ENCODE results near the gene CCZ1. TPM values are rescaled to one million over a fixed set of nuclear protein-coding genes. Genes with fewer than 3 reads are reported as not detected.
"Not testable (repeated sequence)": the region's sequence is repeated elsewhere in the genome, so short reads cannot be mapped to it uniquely, and the experiment has no call there.

Gene CCZ1
- total RNA-seq, 2 experiments from 2014 or later = 76.2 to 80.4 TPM

DNA sequence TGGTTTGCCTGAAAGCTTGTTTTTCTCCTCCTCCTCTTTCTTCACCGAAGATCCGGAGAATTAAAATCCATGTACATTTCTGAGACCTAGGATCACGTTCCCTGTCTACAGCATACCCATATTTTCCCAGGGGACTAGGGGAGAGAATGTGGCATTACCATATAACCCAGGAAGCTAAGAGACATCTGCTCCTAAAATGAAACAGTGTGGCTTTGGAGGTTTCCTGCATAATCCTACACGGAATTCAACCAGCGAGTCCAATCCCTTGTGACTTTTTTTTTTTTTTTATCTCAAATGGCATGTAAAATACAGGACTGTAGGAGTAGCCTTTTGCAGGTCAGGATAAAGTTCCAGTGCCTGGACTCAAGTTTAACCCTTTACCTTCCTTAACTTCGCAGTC, 10.3 kb downstream of the CCZ1 start:
- CTCF ChIA-PET; H3K27me3 Mint-ChIP-seq; H3K4me3 ChIP-seq (ENCODE audit: low read length); intact Hi-C loops (cut with DNase I, micrococcal nuclease); H3K9me3 Mint-ChIP-seq; H3K27me3 ChIP-seq (ENCODE audit: control insufficient read depth in 1 of 2, insufficient read depth in 2 of 2, low read length in 2 of 2); H3K4me1 ChIP-seq (ENCODE audit: insufficient read depth, low read length); H3K4me1 Mint-ChIP-seq (ENCODE audit: low read depth); H3K27ac Mint-ChIP-seq; H3K27ac ChIP-seq (ENCODE audit: low read depth in 1 of 2, low read length in 2 of 2); DNase-seq; H3K9me3 ChIP-seq (ENCODE audit: control insufficient read depth in 1 of 2, insufficient read depth in 1 of 2, low read length in 2 of 2); H3K4me3 Mint-ChIP-seq; ATAC-seq (ENCODE audit: poor library complexity); POLR2A ChIA-PET: not testable (repeated sequence)
- H3K36me3 Mint-ChIP-seq (ENCODE audit: low read depth) = peaks cover 33% of the 10 kb centered on the region
- peaks cover 20% of the 10 kb centered on the region for H3K36me3 ChIP-seq (ENCODE audit: insufficient read depth, low read length)

DNA sequence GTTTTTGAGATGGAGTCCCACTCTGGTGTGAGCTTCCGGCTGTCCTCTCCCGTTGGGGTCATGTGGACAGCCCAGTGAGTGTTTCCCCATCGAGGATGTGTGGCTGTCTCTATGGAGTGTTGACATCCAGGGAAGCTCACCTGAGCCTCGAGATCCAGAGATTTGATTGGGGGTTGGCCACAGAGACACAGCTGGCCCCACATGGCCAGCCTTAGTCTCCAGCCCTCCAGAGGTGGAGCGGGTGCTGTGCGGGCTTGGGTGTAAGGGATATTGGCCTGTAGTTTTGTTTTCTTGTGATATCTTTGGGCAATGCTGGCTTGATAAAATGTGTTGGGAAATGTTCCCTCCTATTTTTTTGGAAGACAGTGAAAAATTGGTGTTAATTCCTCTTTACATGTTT, 18.0 kb downstream of the CCZ1 start:
- H3K36me3 Mint-ChIP-seq (ENCODE audit: low read depth); intact Hi-C loops (cut with DNase I, micrococcal nuclease); H3K36me3 ChIP-seq (ENCODE audit: insufficient read depth, low read length); H3K4me3 ChIP-seq (ENCODE audit: low read length); ATAC-seq (ENCODE audit: poor library complexity); H3K9me3 ChIP-seq (ENCODE audit: control insufficient read depth in 1 of 2, insufficient read depth in 1 of 2, low read length in 2 of 2); H3K4me1 ChIP-seq (ENCODE audit: insufficient read depth, low read length); H3K27ac Mint-ChIP-seq; CTCF ChIA-PET; H3K27ac ChIP-seq (ENCODE audit: low read depth in 1 of 2, low read length in 2 of 2); POLR2A ChIA-PET; DNase-seq; H3K4me1 Mint-ChIP-seq (ENCODE audit: low read depth); H3K4me3 Mint-ChIP-seq; H3K9me3 Mint-ChIP-seq; H3K27me3 ChIP-seq (ENCODE audit: control insufficient read depth in 1 of 2, insufficient read depth in 2 of 2, low read length in 2 of 2); H3K27me3 Mint-ChIP-seq: not testable (repeated sequence)

DNA sequence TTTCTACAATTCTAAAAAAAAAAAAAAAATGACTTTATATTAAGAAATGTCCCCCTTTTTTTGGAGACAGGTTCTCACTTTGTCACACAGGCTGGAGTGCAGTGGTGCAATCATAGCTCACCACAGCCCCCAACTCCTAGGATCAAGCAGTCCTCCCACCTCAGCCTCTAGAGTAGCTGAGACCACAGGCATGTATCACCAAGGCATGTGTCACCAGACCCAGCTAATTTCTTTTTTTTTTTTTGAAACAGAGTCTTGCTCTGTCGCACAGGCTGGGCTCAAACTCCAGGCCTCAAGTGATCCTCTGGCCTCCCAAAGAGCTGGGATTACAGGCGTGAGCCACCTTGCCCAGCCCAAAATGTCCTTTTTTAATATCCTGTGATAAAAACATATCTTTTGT, 25.6 kb downstream of the CCZ1 start:
- H3K4me3 ChIP-seq (ENCODE audit: low read length); H3K9me3 Mint-ChIP-seq; H3K4me1 Mint-ChIP-seq (ENCODE audit: low read depth); H3K27me3 ChIP-seq (ENCODE audit: control insufficient read depth in 1 of 2, insufficient read depth in 2 of 2, low read length in 2 of 2); H3K36me3 Mint-ChIP-seq (ENCODE audit: low read depth); ATAC-seq (ENCODE audit: poor library complexity); POLR2A ChIA-PET; H3K27ac ChIP-seq (ENCODE audit: low read depth in 1 of 2, low read length in 2 of 2); CTCF ChIA-PET; H3K27ac Mint-ChIP-seq; H3K9me3 ChIP-seq (ENCODE audit: control insufficient read depth in 1 of 2, insufficient read depth in 1 of 2, low read length in 2 of 2); DNase-seq; intact Hi-C loops (cut with DNase I, micrococcal nuclease); H3K4me1 ChIP-seq (ENCODE audit: insufficient read depth, low read length); H3K36me3 ChIP-seq (ENCODE audit: insufficient read depth, low read length); H3K4me3 Mint-ChIP-seq; H3K27me3 Mint-ChIP-seq: not testable (repeated sequence)

DNA sequence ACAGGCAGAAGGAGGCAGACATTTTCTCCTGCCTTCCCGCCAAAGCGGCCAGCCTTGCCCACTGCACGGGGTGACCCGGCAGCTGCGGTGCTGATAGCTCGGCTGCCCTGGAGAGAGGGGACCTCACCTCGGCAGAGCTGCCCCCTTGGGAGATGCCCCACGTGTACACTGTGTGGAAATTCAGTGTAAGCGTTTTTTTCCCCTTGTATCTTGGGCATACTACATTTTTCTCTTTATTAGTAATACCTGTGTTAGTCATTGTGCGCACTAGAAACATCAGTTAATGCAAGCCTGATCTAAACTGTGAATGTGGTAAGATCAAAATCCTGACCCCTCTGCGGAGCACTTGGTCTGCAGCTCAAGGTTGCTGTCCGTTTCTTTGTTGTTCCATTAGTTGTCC, 26.1 kb downstream of the CCZ1 start:
- H3K4me1 Mint-ChIP-seq (ENCODE audit: low read depth); H3K27ac ChIP-seq (ENCODE audit: low read depth in 1 of 2, low read length in 2 of 2); H3K27ac Mint-ChIP-seq; H3K36me3 ChIP-seq (ENCODE audit: insufficient read depth, low read length); intact Hi-C loops (cut with DNase I, micrococcal nuclease); H3K27me3 ChIP-seq (ENCODE audit: control insufficient read depth in 1 of 2, insufficient read depth in 2 of 2, low read length in 2 of 2); H3K9me3 Mint-ChIP-seq; H3K9me3 ChIP-seq (ENCODE audit: control insufficient read depth in 1 of 2, insufficient read depth in 1 of 2, low read length in 2 of 2); CTCF ChIA-PET; DNase-seq; H3K36me3 Mint-ChIP-seq (ENCODE audit: low read depth); H3K4me3 Mint-ChIP-seq; ATAC-seq (ENCODE audit: poor library complexity); H3K4me3 ChIP-seq (ENCODE audit: low read length); H3K27me3 Mint-ChIP-seq; POLR2A ChIA-PET; H3K4me1 ChIP-seq (ENCODE audit: insufficient read depth, low read length): not testable (repeated sequence)

DNA sequence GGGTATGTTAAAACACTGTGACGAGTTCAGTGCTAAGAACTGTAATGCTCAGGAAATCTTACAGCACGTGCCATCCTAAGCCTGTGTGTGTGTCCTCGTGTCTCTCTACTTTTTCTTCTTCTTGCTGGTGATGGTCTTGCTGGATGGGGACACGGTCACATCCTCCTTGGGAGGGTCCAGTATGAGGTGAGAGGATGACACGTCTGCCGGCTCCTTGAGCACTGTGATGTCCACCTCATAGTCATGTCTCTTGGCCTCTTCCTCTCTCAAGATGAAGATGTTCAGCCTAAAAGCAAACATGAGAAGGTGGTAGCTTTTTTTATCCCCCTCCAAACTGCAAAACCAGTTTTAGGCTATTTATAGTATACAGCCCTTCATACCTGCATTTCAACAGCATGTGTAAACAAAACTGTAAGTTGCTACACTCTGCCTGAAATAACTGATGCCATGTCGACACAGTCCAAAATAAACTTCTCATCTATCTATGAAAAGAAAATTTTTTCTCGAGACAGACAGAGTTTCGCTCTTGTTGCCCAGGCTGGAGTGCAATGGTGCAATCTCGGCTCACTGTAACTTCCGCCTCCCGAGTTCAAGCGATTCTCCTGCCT, 27.8 kb downstream of the CCZ1 start:
- H3K4me3 Mint-ChIP-seq; H3K4me1 ChIP-seq (ENCODE audit: insufficient read depth, low read length); H3K9me3 ChIP-seq (ENCODE audit: control insufficient read depth in 1 of 2, insufficient read depth in 1 of 2, low read length in 2 of 2); H3K27ac Mint-ChIP-seq; H3K4me1 Mint-ChIP-seq (ENCODE audit: low read depth); POLR2A ChIA-PET; H3K27me3 ChIP-seq (ENCODE audit: control insufficient read depth in 1 of 2, insufficient read depth in 2 of 2, low read length in 2 of 2); H3K4me3 ChIP-seq (ENCODE audit: low read length); H3K36me3 Mint-ChIP-seq (ENCODE audit: low read depth); H3K9me3 Mint-ChIP-seq; H3K27ac ChIP-seq (ENCODE audit: low read depth in 1 of 2, low read length in 2 of 2); H3K36me3 ChIP-seq (ENCODE audit: insufficient read depth, low read length); CTCF ChIA-PET; DNase-seq; ATAC-seq (ENCODE audit: poor library complexity); H3K27me3 Mint-ChIP-seq; intact Hi-C loops (cut with DNase I, micrococcal nuclease): not testable (repeated sequence)

DNA sequence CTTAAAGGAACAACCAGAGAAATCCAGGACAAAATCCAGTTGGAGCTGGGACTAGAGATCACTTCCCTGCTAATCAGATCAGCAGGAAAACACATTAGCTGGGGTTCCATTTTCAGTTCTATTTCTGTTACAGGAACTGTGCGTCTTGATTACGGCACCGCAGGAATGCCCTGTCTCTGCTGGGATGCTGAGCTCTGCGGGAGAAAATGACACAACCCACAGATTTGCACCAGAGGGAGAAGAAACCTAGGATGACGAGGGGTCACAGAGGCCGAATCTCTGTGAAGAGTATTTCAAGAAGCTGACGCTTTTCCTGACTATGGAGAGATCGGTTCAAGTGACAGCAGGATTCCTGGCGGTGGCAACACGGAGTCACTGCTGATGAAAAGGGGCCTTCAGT, 31.8 kb downstream of the CCZ1 start:
- intact Hi-C loops (cut with DNase I, micrococcal nuclease); H3K4me3 Mint-ChIP-seq; H3K9me3 ChIP-seq (ENCODE audit: control insufficient read depth in 1 of 2, insufficient read depth in 1 of 2, low read length in 2 of 2); H3K4me3 ChIP-seq (ENCODE audit: low read length); H3K36me3 Mint-ChIP-seq (ENCODE audit: low read depth); H3K9me3 Mint-ChIP-seq; H3K4me1 Mint-ChIP-seq (ENCODE audit: low read depth); ATAC-seq (ENCODE audit: poor library complexity); POLR2A ChIA-PET; H3K4me1 ChIP-seq (ENCODE audit: insufficient read depth, low read length); H3K27ac ChIP-seq (ENCODE audit: low read depth in 1 of 2, low read length in 2 of 2); CTCF ChIA-PET; DNase-seq; H3K27ac Mint-ChIP-seq; H3K36me3 ChIP-seq (ENCODE audit: insufficient read depth, low read length); H3K27me3 ChIP-seq (ENCODE audit: control insufficient read depth in 1 of 2, insufficient read depth in 2 of 2, low read length in 2 of 2); H3K27me3 Mint-ChIP-seq: not testable (repeated sequence)

DNA sequence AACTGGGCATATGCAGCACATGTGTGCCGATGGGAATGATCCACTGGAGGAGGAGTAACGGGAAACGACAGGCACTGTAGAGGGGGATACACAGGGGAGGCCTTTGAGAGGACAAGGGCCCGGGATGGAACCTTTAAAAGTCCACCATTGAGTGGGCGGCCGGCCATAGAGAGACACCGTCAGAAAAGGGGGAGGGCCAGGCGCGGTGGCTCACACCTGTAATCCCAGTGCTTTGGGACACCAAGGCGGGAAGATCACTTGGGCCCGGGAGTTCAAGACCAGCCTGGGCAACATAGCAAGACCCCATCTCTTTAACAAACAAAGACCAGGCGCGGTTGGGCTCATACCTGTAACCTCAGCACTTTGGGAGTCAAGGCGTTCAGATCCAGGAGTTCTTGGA, 32.7 kb downstream of the CCZ1 start:
- CTCF ChIA-PET; H3K4me3 Mint-ChIP-seq; H3K36me3 ChIP-seq (ENCODE audit: insufficient read depth, low read length); DNase-seq; H3K9me3 Mint-ChIP-seq; H3K27me3 Mint-ChIP-seq; H3K4me1 Mint-ChIP-seq (ENCODE audit: low read depth); H3K27ac Mint-ChIP-seq; intact Hi-C loops (cut with DNase I, micrococcal nuclease); H3K9me3 ChIP-seq (ENCODE audit: control insufficient read depth in 1 of 2, insufficient read depth in 1 of 2, low read length in 2 of 2); ATAC-seq (ENCODE audit: poor library complexity); H3K36me3 Mint-ChIP-seq (ENCODE audit: low read depth); POLR2A ChIA-PET; H3K27ac ChIP-seq (ENCODE audit: low read depth in 1 of 2, low read length in 2 of 2); H3K27me3 ChIP-seq (ENCODE audit: control insufficient read depth in 1 of 2, insufficient read depth in 2 of 2, low read length in 2 of 2); H3K4me1 ChIP-seq (ENCODE audit: insufficient read depth, low read length); H3K4me3 ChIP-seq (ENCODE audit: low read length): not testable (repeated sequence)
